Measurements from ENCODE around the gene GPR161. TPM values are rescaled to one million over a fixed set of nuclear protein-coding genes. Genes with fewer than 3 reads are reported as not detected.

GPR161 gene
- total RNA-seq, 4 donors from 2014 or later, result 1.4 to 3.2 (median 2.3) TPM

DNA sequence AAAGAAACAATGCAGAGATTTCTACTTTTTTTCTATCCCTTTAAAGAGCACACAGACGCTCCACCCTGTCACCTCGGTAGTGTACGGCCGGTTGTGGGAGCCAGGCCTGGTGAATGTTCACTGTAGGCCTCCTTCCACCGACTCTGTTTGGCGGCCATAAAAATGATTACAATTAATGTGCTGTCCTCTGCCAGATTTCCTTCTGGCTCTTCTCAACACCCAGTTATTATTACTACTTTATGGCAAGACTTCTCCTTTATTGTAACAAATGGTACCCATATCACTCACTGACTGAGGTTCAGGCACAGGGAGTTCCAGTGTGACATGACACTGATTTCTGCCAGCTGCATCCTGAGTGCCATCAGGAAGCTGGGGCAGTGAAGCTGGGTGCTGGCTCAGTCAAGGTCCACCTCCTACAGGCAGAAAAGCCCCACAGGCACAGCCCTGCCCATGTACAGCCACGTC lies 37.4 kb downstream of the GPR161 start:
- TF ChIP-seq POLR2A (IDR thresholded peaks at IDR 0.05) (no peak), CTCF (IDR thresholded peaks at IDR 0.05) (no peak)
- Histone ChIP-seq H3K36me3 (no peaks in the 10 kb centered on the region), H3K9me3 (no peaks in the 10 kb centered on the region), H3K27ac (no peak overlapping the region), H3K4me3 (replicated peaks in 1 of 3) (no peak overlapping the region), H3K4me1 (no peaks in the 10 kb centered on the region), H3K27me3 (no peaks in the 10 kb centered on the region)
- WGBS, 2 donors, result 79 to 86% methylated on average over 7 of the region's 7 CpGs
- intact Hi-C loops (cut with DNase I), result no loop called here
- DNase-seq, result no peak

GRCh38 chr1:168098534-168099320 lies 38.0 kb downstream of the GPR161 start:
- H3K27ac ChIP-seq, result no peak overlapping the region
- DNase-seq, result no peak
- H3K4me1 ChIP-seq, result no peaks in the 10 kb centered on the region
- intact Hi-C loops (cut with DNase I), result no loop called here
- H3K27me3 ChIP-seq, result no peaks in the 10 kb centered on the region
- 94 to 95% methylated on average over 14 to 15 of the region's 15 CpGs for WGBS, 2 donors
- TF ChIP-seq POLR2A (IDR thresholded peaks at IDR 0.05), result no peak
- no peak for TF ChIP-seq CTCF (IDR thresholded peaks at IDR 0.05)
- no peaks in the 10 kb centered on the region for H3K36me3 ChIP-seq
- no peaks in the 10 kb centered on the region for H3K9me3 ChIP-seq
- H3K4me3 ChIP-seq (replicated peaks in 1 of 3), result no peak overlapping the region

GRCh38 chr1:168097921-168098528 lies 38.7 kb downstream of the GPR161 start:
- Histone ChIP-seq H3K9me3 (no peaks in the 10 kb centered on the region), H3K27ac (no peak overlapping the region), H3K4me1 (no peaks in the 10 kb centered on the region), H3K27me3 (no peaks in the 10 kb centered on the region), H3K4me3 (replicated peaks in 1 of 3) (no peak overlapping the region), H3K36me3 (no peaks in the 10 kb centered on the region)
- intact Hi-C loops (cut with DNase I), result no loop called here
- TF ChIP-seq POLR2A (IDR thresholded peaks at IDR 0.05) (no peak), CTCF (IDR thresholded peaks at IDR 0.05) (no peak)
- 87 to 94% methylated on average over 10 to 12 of the region's 12 CpGs for WGBS, 2 donors
- DNase-seq, result no peak

DNA sequence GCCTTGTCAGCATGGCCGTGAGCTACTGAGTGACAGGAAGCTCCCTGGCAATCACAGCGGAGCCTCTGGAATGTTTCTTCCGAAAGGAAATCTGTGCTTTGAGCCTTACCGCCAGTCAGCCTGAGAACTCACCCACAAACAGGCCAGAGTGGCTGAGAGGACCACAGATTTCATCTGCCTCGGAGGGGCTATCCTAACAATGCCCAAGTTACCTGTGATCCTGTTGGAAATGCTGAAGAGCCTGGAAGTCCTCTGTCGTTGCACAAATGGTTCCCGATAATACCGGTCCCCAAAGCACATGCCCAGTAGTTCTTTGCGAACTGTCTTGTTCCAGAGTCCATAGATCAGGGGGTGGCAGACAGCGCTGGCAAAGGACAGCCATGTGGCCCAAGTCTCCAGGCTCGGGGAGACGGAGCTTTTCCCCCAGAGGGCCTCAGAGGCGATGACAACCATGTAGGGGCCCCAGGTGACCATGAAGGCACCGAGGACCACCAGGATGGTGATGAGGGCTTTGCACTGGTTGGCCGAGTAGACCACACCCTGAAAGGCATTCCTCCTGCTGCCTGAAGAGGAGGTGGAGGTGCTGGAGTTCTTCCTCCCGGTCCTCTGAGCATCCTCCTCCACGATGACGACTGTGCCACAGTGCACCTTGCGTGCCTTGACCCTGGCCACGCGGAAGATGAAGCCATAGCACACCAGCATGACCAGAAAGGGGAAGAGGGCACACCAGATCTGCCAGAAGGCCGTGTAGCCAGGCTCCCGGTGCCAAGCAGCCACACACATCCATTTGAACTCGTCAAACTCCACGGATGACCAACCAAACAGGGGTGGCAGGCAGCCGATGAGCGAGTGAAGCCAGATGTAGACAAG lies 40.2 kb downstream of the GPR161 start:
- no peaks in the 10 kb centered on the region for H3K27me3 ChIP-seq
- DNase-seq, result no peak
- WGBS, 2 donors, result 91 to 96% methylated on average over 18 to 21 of the region's 27 CpGs
- intact Hi-C loops (cut with DNase I), result no loop called here
- no peak overlapping the region for H3K4me3 ChIP-seq (replicated peaks in 1 of 3)
- H3K36me3 ChIP-seq, result no peaks in the 10 kb centered on the region
- no peak for TF ChIP-seq CTCF (IDR thresholded peaks at IDR 0.05)
- TF ChIP-seq POLR2A (IDR thresholded peaks at IDR 0.05), result no peak
- no peak overlapping the region for H3K27ac ChIP-seq
- H3K9me3 ChIP-seq, result no peaks in the 10 kb centered on the region
- no peaks in the 10 kb centered on the region for H3K4me1 ChIP-seq
